SK-N-SH treated with all-trans-retinoic acid at 6 μM for 48 hours (cell line): ENCODE data around the gene E2F6.

Experiments
- ATAC-seq: fragments of 200-7000 bp; cut with Tn5 transposase; 3 replicates; pipeline ENCODE4 v1.9.1; 2020; ENCODE audit warnings: mild to moderate bottlenecking, moderate library complexity
- ARNTL ChIP-seq: fragments of 450-650 bp; formaldehyde crosslinking; IDR thresholded peaks from 2 replicates; pipeline ENCODE4 v1.5.0; 2020; ENCODE audit warnings: low read depth, mild to moderate bottlenecking, moderate library complexity, borderline replicate concordance
- BACH2 ChIP-seq: fragments of 250-450 bp; sonication (Bioruptor Pico); IDR thresholded peaks from 2 replicates; pipeline ENCODE4 v1.9.0; 2021; ENCODE audit warnings: mild to moderate bottlenecking, borderline replicate concordance
- ESRRG ChIP-seq: fragments of 250-450 bp; sonication (Bioruptor Pico); IDR thresholded peaks from 2 replicates; pipeline ENCODE4 v1.6.1; 2021; ENCODE audit warnings: mild to moderate bottlenecking
- GLIS3 ChIP-seq: fragments of 250-450 bp; sonication (Bioruptor Pico); IDR thresholded peaks from 2 replicates; pipeline ENCODE4 v1.5.0; 2020; ENCODE audit warnings: mild to moderate bottlenecking, moderate library complexity
- ISL1 ChIP-seq: fragments of 250-450 bp; sonication (Bioruptor Pico); IDR thresholded peaks from 2 replicates; pipeline ENCODE4 v2.1.2; 2022; ENCODE audit warnings: mild to moderate bottlenecking, moderate library complexity
- OSR1 ChIP-seq: fragments of 250-450 bp; sonication (Bioruptor Pico); IDR thresholded peaks from 2 replicates; pipeline ENCODE4 v1.8.0; 2022; ENCODE audit warnings: moderate library complexity, mild to moderate bottlenecking, inconsistent platforms
- PATZ1 ChIP-seq: fragments of 250-450 bp; sonication (Bioruptor Pico); IDR thresholded peaks from 2 replicates; pipeline ENCODE4 v1.8.0; 2020; ENCODE audit warnings: mild to moderate bottlenecking, moderate library complexity, borderline replicate concordance
- POU6F1 ChIP-seq: fragments of 250-450 bp; sonication (Bioruptor Pico); IDR thresholded peaks from 2 replicates; pipeline ENCODE4 v1.8.0; 2021; ENCODE audit warnings: low read depth, mild to moderate bottlenecking, moderate library complexity, borderline replicate concordance
- PPARA ChIP-seq: fragments of 250-450 bp; sonication (Bioruptor Pico); IDR thresholded peaks from 2 replicates; pipeline ENCODE4 v1.5.0; 2020; ENCODE audit warnings: mild to moderate bottlenecking, borderline replicate concordance
- RARB ChIP-seq: fragments of 250-450 bp; sonication (Bioruptor Pico); IDR thresholded peaks from 2 replicates; pipeline ENCODE4 v1.8.0; 2021; ENCODE audit warnings: mild to moderate bottlenecking, moderate library complexity
- SNAI2 ChIP-seq: fragments of 250-450 bp; sonication (Bioruptor Pico); IDR thresholded peaks from 2 replicates; pipeline ENCODE4 v1.5.0; 2020; ENCODE audit warnings: mild to moderate bottlenecking, moderate library complexity
- TCF4 ChIP-seq: fragments of 250-450 bp; sonication (Bioruptor Pico); IDR thresholded peaks from 2 replicates; pipeline ENCODE4 v1.8.0; 2021; ENCODE audit warnings: mild to moderate bottlenecking, moderate library complexity, borderline replicate concordance
- TOX ChIP-seq: fragments of 250-450 bp; sonication (Bioruptor Pico); IDR thresholded peaks from 2 replicates; pipeline ENCODE4 v1.8.0; 2021; ENCODE audit warnings: mild to moderate bottlenecking, moderate library complexity, borderline replicate concordance
- ZC3H10 ChIP-seq: fragments of 250-450 bp; sonication (Bioruptor Pico); IDR thresholded peaks from 2 replicates; pipeline ENCODE4 v1.5.1; 2021; ENCODE audit warnings: mild to moderate bottlenecking, moderate library complexity
- ZFP30 ChIP-seq: fragments of 450-650 bp; formaldehyde crosslinking; IDR thresholded peaks from 2 replicates; pipeline ENCODE4 v1.5.0; 2022; ENCODE audit warnings: mild to moderate bottlenecking, moderate library complexity
- ZNF565 ChIP-seq: fragments of 450-650 bp; formaldehyde crosslinking; conservative IDR thresholded peaks from 2 replicates; pipeline ENCODE4 v1.5.0; 2020; ENCODE audit warnings: low read depth, mild to moderate bottlenecking, moderate library complexity
- ZNF70 ChIP-seq: fragments of 450-650 bp; formaldehyde crosslinking; IDR thresholded peaks from 2 replicates; pipeline ENCODE4 v1.5.0; 2020; ENCODE audit warnings: mild to moderate bottlenecking, moderate library complexity
- ZNF8 ChIP-seq: fragments of 450-650 bp; formaldehyde crosslinking; IDR thresholded peaks from 2 replicates; pipeline ENCODE4 v1.5.0; 2020; ENCODE audit warnings: mild to moderate bottlenecking, moderate library complexity
- TF ChIP-seq, protein P1 (sequence below): fragments of 250-450 bp; sonication (Bioruptor Pico); IDR thresholded peaks from 2 replicates; pipeline ENCODE4 v1.5.1; 2020; ENCODE audit warnings: low read depth, mild to moderate bottlenecking, moderate library complexity
- TF ChIP-seq, protein P2 (sequence below): fragments of 250-450 bp; sonication (Bioruptor Pico); IDR thresholded peaks from 2 replicates; pipeline ENCODE4 v1.5.0; 2020; ENCODE audit warnings: mild to moderate bottlenecking, moderate library complexity

Gene E2F6

GRCh38 chr2:11408959-11409571 is 56.9 kb downstream of the E2F6 start:
- ATAC-seq = no peak
- no peak for TF ChIP-seq BACH2 (CRISPR knock-in tag)
- TF ChIP-seq ESRRG (CRISPR knock-in tag) = no peak
- no peak for TF ChIP-seq ISL1 (CRISPR knock-in tag)
- TF ChIP-seq ZNF70 (CRISPR knock-in tag) = no peak
- no peak for TF ChIP-seq ZNF565 (CRISPR knock-in tag)
- TF ChIP-seq, protein P1, sequence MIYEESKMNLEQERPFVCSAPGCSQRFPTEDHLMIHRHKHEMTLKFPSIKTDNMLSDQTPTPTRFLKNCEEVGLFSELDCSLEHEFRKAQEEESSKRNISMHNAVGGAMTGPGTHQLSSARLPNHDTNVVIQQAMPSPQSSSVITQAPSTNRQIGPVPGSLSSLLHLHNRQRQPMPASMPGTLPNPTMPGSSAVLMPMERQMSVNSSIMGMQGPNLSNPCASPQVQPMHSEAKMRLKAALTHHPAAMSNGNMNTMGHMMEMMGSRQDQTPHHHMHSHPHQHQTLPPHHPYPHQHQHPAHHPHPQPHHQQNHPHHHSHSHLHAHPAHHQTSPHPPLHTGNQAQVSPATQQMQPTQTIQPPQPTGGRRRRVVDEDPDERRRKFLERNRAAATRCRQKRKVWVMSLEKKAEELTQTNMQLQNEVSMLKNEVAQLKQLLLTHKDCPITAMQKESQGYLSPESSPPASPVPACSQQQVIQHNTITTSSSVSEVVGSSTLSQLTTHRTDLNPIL (CRISPR knock-in tag) = no peak
- no peak for TF ChIP-seq ARNTL (CRISPR knock-in tag)
- no peak for TF ChIP-seq PATZ1 (CRISPR knock-in tag)
- TF ChIP-seq RARB (CRISPR knock-in tag) = no peak
- TF ChIP-seq POU6F1 (CRISPR knock-in tag) = no peak
- TF ChIP-seq, protein P2, sequence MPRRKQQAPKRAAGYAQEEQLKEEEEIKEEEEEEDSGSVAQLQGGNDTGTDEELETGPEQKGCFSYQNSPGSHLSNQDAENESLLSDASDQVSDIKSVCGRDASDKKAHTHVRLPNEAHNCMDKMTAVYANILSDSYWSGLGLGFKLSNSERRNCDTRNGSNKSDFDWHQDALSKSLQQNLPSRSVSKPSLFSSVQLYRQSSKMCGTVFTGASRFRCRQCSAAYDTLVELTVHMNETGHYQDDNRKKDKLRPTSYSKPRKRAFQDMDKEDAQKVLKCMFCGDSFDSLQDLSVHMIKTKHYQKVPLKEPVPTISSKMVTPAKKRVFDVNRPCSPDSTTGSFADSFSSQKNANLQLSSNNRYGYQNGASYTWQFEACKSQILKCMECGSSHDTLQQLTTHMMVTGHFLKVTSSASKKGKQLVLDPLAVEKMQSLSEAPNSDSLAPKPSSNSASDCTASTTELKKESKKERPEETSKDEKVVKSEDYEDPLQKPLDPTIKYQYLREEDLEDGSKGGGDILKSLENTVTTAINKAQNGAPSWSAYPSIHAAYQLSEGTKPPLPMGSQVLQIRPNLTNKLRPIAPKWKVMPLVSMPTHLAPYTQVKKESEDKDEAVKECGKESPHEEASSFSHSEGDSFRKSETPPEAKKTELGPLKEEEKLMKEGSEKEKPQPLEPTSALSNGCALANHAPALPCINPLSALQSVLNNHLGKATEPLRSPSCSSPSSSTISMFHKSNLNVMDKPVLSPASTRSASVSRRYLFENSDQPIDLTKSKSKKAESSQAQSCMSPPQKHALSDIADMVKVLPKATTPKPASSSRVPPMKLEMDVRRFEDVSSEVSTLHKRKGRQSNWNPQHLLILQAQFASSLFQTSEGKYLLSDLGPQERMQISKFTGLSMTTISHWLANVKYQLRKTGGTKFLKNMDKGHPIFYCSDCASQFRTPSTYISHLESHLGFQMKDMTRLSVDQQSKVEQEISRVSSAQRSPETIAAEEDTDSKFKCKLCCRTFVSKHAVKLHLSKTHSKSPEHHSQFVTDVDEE (CRISPR knock-in tag) = no peak
- no peak for TF ChIP-seq TCF4 (CRISPR knock-in tag)
- no peak for TF ChIP-seq ZC3H10
- TF ChIP-seq SNAI2 (CRISPR knock-in tag) = no peak
- no peak for TF ChIP-seq ZNF8 (CRISPR knock-in tag)

DNA sequence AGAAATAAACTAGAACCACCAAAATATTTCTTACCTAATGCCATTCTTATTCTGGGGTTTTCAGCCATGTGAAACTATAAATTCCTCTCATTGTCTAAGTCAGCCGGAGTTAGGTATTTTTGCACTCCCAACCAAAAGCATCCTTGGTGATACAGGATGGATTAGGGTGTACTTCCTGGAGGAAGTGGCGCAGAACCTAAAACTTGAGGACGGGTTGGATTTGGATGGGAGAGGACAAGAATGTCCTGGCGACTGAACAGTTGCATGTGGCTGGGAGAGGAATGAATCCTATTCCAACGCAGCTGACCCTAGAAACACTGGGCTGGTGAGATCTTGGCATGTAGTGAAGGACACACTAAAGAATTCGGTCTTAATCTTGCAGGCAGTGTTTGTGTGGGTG is 58.5 kb downstream of the E2F6 start:
- no peak for ATAC-seq
- no peak for TF ChIP-seq OSR1

- peak; percentile 50 for ATAC-seq
- TF ChIP-seq PPARA = no peak
- no peak for TF ChIP-seq SNAI2 (CRISPR knock-in tag)
- TF ChIP-seq ARNTL (CRISPR knock-in tag) = no peak
- TF ChIP-seq ZNF70 (CRISPR knock-in tag) = no peak
- no peak for TF ChIP-seq ISL1 (CRISPR knock-in tag)
- no peak for TF ChIP-seq RARB (CRISPR knock-in tag)
- no peak for TF ChIP-seq TOX (CRISPR knock-in tag)
- TF ChIP-seq ZFP30 (CRISPR knock-in tag) = no peak
- TF ChIP-seq TCF4 (CRISPR knock-in tag) = no peak
- no peak for TF ChIP-seq ZC3H10
- no peak for TF ChIP-seq BACH2 (CRISPR knock-in tag)
- TF ChIP-seq, protein P2 (CRISPR knock-in tag) = no peak
- no peak for TF ChIP-seq GLIS3 (CRISPR knock-in tag)
- TF ChIP-seq ESRRG (CRISPR knock-in tag) = no peak
- TF ChIP-seq ZNF565 (CRISPR knock-in tag) = no peak
These were observed 59.0 kb downstream of the E2F6 start for GRCh38 chr2:11406958-11407381.
